Fibroblast of skin of back (primary cell): ENCODE measurements around the gene CAMTA1.
A peak's percentile ranks its signal among the peaks of the same experiment; 100 is the strongest.
"Not testable (repeated sequence)": the region's sequence is repeated elsewhere in the genome, so short reads cannot be mapped to it uniquely, and the experiment has no call there.

ENCODE experiments used
- DNase-seq: peaks from one replicate; pipeline ENCODE4 v3.0.0-alpha.2; 2013

Gene CAMTA1

DNA sequence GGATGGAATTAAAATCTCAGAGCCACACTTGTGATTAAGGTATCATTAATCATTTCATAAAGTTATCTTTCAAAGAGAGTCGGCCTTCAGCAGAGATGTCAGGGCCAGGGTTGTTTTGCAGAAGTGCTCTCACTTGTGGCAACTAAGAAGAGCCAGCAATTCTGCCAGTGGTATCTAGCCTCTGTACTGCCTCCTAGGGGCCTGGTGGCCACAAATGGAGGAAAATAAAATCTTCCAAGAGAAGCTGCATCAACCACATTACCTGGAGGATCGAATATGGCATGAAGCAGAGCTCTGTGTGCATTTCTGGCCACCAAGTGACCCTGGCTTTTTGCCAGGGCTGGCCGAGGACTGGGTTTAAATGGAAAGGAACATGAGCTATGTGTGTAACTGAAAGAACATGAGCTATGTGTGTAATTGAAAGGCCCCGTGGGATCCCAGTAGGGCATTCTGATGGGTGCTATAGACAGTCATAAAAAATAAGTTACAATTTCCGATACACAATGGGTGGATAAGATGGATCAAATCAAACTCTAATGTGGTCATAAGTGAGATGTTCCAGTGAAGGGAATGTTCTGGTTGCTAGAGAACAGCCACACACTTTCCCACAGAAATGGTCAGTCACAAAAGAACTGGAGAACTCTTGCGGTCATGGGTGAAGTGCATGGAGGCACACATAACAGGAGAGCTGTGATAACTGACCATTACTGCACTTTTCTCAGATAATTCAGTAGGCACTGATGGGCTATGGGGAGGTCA is 335.8 kb downstream of the CAMTA1 start:
- DNase-seq: no peak

DNA sequence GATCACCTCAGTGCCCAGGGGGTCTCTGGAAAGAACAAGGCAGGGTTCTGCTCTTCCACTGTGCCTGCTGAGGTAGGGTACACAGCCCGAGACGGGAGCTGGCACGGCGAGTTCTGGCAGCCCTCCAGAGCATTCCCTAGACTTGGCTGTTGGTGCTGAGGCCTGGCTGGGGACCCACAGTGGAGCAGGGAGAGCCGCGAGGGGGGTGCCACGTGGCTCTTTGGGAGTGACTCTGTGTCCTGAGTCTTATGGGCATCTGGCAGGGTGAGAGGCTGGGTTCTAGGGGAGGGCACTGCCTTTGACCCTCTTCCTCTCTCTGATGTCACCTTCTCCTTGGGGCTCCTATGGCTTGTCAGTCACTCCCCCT is 336.4 kb downstream of the CAMTA1 start:
- DNase-seq: no peak

DNA sequence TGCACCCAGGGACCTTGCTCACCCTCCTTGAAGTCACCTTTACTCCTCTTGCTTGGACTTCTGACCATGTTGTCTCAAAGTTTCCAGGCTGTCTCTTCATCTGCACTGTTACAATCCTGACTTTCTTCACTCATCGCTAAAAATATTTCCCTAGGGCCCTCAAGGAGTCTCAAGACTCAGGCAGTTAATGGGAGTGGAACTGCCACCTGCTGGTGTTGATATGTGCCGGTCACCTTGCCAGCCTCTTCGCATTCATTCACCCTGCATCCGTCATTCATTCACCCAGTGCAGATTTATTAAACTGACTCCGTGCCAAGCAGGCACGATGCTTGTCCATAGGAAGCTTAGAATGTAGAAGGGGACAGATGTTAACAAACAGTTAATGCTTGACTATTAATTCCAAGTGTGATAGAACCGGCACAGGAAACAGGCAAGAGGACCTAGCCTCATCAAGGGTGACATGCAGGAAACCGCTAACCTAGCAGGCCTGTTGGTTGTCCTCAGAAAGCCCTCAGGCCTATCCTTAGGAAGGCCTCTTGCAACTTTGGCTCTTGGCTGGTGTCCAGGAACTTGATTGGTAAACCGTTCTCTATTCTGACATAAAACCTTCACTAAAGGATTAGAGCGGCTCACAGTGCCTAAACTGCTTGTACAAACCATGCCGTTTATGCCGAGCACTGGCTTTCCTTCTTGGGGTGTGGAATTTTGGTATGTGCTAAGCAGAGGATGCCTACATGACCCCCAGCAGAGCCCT is 342.2 kb downstream of the CAMTA1 start:
- DNase-seq: peak; percentile 32

GRCh38 chr1:7128293-7128692 is 343.0 kb downstream of the CAMTA1 start:
- no peak for DNase-seq

DNA sequence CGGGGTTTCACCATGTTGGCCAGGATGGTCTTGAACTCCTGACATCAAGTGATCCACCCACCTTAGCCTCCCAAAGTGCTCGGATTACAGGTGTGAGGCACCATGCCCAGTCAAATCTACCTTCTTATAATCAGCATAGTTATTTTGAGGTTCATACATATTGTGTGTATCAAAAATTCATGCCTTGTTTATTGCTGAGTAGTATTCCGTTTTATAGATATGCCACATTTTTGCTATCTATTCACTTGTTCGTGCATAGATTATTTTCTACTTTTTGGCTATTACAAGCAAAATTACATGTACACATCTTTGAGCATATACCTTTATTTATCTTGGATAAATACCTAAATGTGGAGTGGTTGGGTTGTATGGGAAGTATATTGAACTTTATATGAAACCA is 344.9 kb downstream of the CAMTA1 start:
- DNase-seq: no peak

- no peak for DNase-seq
Observed at GRCh38 chr1:7135493-7135892, 350.2 kb downstream of the CAMTA1 start.

DNA sequence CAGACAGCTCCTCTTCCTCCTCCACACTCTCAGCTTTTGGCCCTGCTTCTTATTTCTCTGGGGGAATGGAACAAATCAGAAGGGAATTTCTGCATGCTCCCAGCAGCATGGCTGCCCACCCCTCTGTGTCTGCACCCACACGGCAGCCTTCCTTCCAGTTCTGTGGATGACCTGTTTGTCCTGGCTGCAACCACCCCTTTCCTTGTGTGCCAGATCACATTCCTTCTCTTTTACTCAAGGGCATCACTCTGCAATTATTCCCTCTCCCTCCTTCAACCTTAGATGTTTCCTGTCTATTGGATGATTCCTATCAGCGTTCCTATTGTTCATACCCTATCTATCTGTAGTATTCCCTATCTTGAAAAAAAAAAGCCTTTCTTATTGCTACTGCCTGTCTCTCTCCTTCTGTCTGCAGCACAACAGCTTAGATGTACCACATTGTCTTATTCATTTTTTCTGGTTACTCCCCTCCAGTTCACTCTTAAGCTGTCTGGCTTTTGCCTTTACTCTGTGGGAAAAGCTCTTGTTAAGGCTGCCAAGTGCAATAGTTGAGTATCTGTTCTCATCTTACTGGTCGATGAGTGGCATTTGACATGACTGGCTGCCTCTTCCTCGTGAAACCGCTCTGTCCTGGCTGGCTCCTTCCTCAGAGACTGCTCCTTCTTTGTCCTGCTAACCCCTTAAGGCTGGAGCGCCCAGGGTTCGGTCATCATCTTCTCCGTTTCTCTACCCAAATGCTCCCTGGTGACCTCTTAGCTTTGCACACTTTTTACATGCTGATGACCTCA is 351.1 kb downstream of the CAMTA1 start:
- DNase-seq: no peak

- DNase-seq: no peak
Observed at GRCh38 chr1:7140251-7140650, 355.0 kb downstream of the CAMTA1 start.

GRCh38 chr1:7145947-7146346 is 360.7 kb downstream of the CAMTA1 start:
- DNase-seq: no peak

DNA sequence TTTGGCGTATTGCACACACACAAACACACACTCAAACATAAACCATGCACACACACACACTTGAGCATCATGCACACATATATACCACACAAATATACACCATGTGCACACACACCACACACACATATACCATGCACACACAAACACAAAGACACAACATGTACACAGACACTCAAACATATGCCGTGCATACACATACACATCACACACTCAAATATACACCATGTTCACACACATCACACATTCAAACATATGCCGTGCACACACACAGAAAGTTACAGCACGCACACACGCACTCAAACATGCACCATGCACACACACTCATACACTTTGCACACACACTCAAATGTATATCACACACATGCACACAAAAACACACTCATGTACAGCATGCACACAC is 361.5 kb downstream of the CAMTA1 start:
- DNase-seq: no peak

- DNase-seq: not testable (repeated sequence)
Observed at GRCh38 chr1:7147581-7148282, 362.5 kb downstream of the CAMTA1 start.

DNA sequence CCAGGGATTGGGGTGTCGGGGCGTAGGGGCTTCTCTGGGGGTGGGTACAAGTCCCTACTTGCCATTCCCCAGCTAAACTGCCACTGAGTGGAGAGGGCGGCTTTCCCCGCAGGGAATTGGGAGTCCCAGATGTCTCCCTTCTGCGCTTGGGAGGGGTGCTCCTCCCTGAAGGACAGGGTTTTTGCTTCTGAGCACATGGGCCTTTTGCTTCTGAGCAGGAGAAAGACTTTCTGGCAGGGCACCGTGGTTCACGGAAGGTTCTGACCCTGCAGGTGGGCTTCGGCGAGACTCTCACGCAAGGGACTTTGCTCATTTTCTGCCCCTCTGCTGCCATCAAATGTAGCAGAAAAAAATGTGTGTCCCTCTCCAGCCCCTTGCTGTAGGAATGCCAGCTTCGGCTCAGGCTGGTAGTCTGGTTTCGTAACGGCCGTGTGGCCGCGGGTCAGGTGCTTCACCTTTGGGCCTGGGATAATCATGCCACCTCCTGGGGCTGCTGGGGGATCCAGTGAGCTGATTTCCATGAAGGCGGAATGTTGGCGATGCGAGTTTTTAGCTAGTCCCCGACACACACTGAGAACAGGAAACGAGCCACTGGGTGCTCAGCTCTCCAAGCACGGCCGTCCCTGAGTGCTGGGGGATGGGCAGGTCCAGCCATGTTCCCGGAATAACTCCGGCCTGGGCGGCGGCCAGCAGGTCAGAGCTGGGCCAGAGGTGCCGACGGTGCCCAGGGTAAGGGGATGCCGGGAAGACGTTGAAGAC is 364.0 kb downstream of the CAMTA1 start:
- peak; percentile 30 for DNase-seq

DNA sequence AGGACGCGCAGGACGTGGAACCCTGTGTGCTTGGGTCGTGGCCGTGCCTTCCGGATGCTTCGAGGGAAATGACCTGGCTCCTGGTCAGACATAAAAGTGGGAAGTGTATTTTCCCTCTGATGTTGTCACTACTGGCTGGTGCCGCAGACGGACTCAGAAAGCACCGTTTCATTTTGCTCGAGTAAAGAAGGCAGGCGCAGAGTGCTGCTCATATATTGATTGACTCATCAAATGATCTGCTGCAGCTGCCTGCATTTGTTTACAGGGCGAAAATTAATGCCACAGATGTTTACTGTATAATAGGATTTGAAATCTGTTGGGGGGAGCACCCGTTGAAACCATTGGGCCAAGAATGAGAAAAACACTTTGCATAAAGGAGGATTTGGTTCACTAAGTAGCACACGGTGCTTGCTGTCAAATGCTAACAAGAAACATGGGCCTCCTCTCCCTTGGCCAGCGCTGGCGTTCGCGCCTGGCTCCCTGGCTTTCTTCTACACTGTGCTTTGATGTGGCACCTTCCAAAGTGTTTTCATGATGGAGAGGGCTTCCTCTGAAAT is 365.5 kb downstream of the CAMTA1 start:
- no peak for DNase-seq

DNA sequence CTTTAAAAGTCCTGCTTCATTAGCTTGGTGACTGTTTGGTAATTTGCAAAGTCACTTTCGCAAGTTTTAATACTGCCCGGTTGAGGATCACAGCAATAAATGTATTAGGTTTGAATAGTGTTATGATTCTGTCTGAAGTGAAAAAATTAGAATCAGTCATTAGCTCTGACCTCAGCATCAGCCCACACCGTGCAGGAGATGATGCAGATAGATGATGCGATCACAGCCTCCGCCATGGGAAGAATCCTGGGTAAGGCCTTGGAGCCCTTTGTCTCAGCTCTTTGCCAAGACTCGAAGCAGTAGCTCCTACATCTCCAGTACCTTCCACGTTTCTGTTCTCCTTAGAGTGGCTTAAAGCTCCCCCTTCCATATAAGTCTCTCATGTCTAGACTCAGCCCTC is 366.7 kb downstream of the CAMTA1 start:
- no peak for DNase-seq

DNA sequence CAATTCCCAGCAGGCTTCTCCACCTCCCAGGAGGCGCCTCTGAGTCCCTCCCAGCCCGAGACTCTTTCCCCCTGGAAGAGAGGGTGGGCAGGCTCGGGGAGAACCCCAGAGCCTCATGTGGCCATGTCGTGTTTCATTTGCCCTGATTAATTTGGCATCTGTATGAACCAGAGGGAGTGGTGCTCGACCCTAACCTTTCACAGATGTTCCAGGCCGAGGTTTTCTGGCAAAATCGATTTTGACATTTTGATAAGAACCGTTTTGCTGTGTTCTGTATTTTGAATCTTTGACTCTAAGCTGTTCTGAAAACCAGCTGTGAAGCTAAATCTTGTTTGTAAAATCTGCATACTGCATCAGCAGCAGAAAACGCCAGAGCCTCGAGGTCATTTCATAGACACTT is 367.4 kb downstream of the CAMTA1 start:
- DNase-seq: no peak

GRCh38 chr1:7153464-7153863 is 368.2 kb downstream of the CAMTA1 start:
- DNase-seq: no peak

- DNase-seq: no peak
Observed at GRCh38 chr1:7159116-7159781, 374.0 kb downstream of the CAMTA1 start.

DNA sequence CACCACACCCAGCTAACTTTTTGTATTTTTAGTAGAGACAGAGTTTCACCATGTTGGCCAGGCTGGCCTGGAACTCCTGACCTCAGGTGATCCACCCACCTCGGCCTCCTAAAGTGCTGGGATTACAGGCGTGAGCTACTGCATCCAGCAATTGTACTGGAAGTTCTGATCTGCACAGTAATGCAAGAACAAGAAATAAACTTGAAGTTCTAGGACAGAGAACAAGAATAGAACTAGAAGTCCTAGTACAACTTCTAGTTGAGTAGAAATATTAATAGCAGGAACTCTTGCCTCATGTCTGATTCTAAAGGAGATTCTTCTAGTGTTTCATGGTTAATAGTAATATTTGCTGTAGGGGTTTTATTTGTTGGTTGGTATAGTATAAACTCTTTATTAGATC is 383.3 kb downstream of the CAMTA1 start:
- DNase-seq: not testable (repeated sequence)

GRCh38 chr1:7171168-7171567 is 385.9 kb downstream of the CAMTA1 start:
- no peak for DNase-seq

- no peak for DNase-seq
Observed at GRCh38 chr1:7171574-7171973, 386.3 kb downstream of the CAMTA1 start.

- no peak for DNase-seq
Observed at GRCh38 chr1:7172804-7173203, 387.6 kb downstream of the CAMTA1 start.
